ENCODE measurements around the gene LCP2.

The LCP2 gene

GRCh38 chr5:170339780-170340167, 42.2 kb upstream of the LCP2 start:
- H3K36me3 ChIP-seq (ENCODE audit: control insufficient read depth in 4 of 4, insufficient read depth in 4 of 4, low read length in 3 of 4), result no peaks in the 10 kb centered on the region
- ChIA-PET POLR2A (interaction anchor here (0.8 kb wide), 1 partner anchor 9 kb away, joined by 3 read pairs; no protein-coding TSS in a partner anchor), CTCF (interaction anchor here (0.8 to 7.7 kb wide), 11 partner anchors 9 to 72 kb away, joined by 3 to 75 read pairs (median 4); partner anchors contain the start of gene LCP2)
- H3K4me1 ChIP-seq (ENCODE audit: control extremely low read depth in 1 of 4, control insufficient read depth in 4 of 4, insufficient read depth in 4 of 4, low read length in 3 of 4), result peaks cover 7 to 41% (median 26%) of the 10 kb centered on the region in 4 experiments
- no peaks in the 10 kb centered on the region for H3K9me3 ChIP-seq (ENCODE audit: control extremely low read depth in 1 of 5, control insufficient read depth in 4 of 5, insufficient read depth in 2 of 5, low read depth in 1 of 5, low read length in 4 of 5)
- no peak for DNase-seq
- 100% methylated on average over 1 of the region's 1 CpG for WGBS (ENCODE audit: insufficient coverage)
- H3K27ac ChIP-seq (ENCODE audit: insufficient read depth in 1 of 2, low read depth in 1 of 2, low read length in 2 of 2, poor library complexity in 1 of 2, severe bottlenecking in 2 of 2), result no peak overlapping the region
- no peak overlapping the region for H3K4me3 ChIP-seq (ENCODE audit: control insufficient read depth in 1 of 7, extremely low read depth in 1 of 7, insufficient read depth in 4 of 7, low read depth in 2 of 7, low read length in 6 of 7)
- H3K27me3 ChIP-seq (replicated peaks in 2 of 5; ENCODE audit: control insufficient read depth in 4 of 5, insufficient read depth in 5 of 5, low read length in 4 of 5), result no peaks in the 10 kb centered on the region

DNA sequence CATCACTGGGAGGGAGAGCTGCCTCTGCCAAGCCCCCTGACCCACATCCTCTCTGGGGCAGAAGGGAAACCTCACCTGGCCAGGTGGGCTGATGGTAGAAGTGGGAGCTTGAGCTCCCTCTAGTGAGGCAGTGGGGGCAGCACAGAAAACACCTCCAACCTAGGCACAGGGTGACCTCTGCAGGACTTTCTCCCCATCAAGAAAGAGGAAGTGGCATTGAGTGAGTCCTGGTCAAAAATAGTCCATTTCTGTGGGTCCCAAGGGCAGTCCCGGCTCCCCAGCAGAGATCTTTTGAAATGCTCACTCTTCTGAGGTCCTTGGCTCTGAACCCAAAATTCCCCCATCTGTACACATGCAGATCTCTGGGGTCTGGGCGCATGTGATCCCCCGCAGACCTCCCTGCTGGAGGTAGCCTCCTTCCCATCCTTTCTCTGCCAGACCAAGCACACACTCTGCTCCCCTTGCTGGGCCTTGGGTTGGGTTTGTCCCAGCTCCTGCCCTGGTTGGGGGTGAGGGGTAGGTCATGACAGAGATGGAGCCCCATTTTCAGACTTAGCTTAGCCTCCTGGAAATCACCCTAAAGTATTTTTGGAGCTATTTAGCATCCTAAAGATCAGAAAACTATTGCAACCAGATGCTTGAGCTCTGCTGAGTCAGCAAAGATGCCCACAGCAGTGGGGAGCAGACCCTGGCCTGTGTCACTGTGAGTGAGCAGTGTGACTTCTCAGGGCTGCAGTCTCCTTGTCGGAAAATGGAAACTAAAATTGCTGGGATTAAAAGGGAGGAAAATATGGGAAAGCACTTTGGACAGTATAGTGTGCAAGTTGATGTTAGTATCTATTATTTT, 41.6 kb upstream of the LCP2 start:
- Histone ChIP-seq H3K27me3 (replicated peaks in 2 of 5; ENCODE audit: control insufficient read depth in 4 of 5, insufficient read depth in 5 of 5, low read length in 4 of 5) (no peaks in the 10 kb centered on the region), H3K9me3 (ENCODE audit: control extremely low read depth in 1 of 5, control insufficient read depth in 4 of 5, insufficient read depth in 2 of 5, low read depth in 1 of 5, low read length in 4 of 5) (no peaks in the 10 kb centered on the region), H3K4me1 (ENCODE audit: control extremely low read depth in 1 of 4, control insufficient read depth in 4 of 4, insufficient read depth in 4 of 4, low read length in 3 of 4) (peaks cover 7 to 47% (median 29%) of the 10 kb centered on the region in 4 experiments), H3K36me3 (ENCODE audit: control insufficient read depth in 4 of 4, insufficient read depth in 4 of 4, low read length in 3 of 4) (no peaks in the 10 kb centered on the region), H3K27ac (ENCODE audit: insufficient read depth in 1 of 2, low read depth in 1 of 2, low read length in 2 of 2, poor library complexity in 1 of 2, severe bottlenecking in 2 of 2) (no peak overlapping the region), H3K4me3 (ENCODE audit: control insufficient read depth in 1 of 7, extremely low read depth in 1 of 7, insufficient read depth in 4 of 7, low read depth in 2 of 7, low read length in 6 of 7) (no peak overlapping the region)
- DNase-seq, result peak in 2 of 3 donors; percentile 35 to 36
- 50% methylated on average over 2 of the region's 4 CpGs for WGBS (ENCODE audit: insufficient coverage)
- ChIA-PET CTCF (interaction anchor here (0.8 to 7.7 kb wide), 20 partner anchors 10 to 88 kb away, joined by 3 to 75 read pairs (median 4); partner anchors contain the start of gene LCP2), POLR2A (interaction anchor here (0.8 kb wide), 1 partner anchor 9 kb away, joined by 3 read pairs; no protein-coding TSS in a partner anchor)

- H3K9me3 ChIP-seq (ENCODE audit: control extremely low read depth in 1 of 5, control insufficient read depth in 4 of 5, insufficient read depth in 2 of 5, low read depth in 1 of 5, low read length in 4 of 5), result no peaks in the 10 kb centered on the region
- CTCF ChIA-PET, result interaction anchor here (1.0 to 7.7 kb wide), 14 partner anchors 11 to 89 kb away, joined by 3 to 75 read pairs (median 6); partner anchors contain the start of gene LCP2
- DNase-seq, result peak in 2 of 3 donors; percentile 29 to 38
- WGBS (ENCODE audit: insufficient coverage), result 80% methylated on average over 2 of the region's 4 CpGs
- H3K27ac ChIP-seq (ENCODE audit: insufficient read depth in 1 of 2, low read depth in 1 of 2, low read length in 2 of 2, poor library complexity in 1 of 2, severe bottlenecking in 2 of 2), result no peak overlapping the region
- H3K27me3 ChIP-seq (replicated peaks in 2 of 5; ENCODE audit: control insufficient read depth in 4 of 5, insufficient read depth in 5 of 5, low read length in 4 of 5), result no peaks in the 10 kb centered on the region
- POLR2A ChIA-PET, result no interaction called here
- H3K4me3 ChIP-seq (ENCODE audit: control insufficient read depth in 1 of 7, extremely low read depth in 1 of 7, insufficient read depth in 4 of 7, low read depth in 2 of 7, low read length in 6 of 7), result no peak overlapping the region
- H3K36me3 ChIP-seq (ENCODE audit: control insufficient read depth in 4 of 4, insufficient read depth in 4 of 4, low read length in 3 of 4), result no peaks in the 10 kb centered on the region
- H3K4me1 ChIP-seq (ENCODE audit: control extremely low read depth in 1 of 4, control insufficient read depth in 4 of 4, insufficient read depth in 4 of 4, low read length in 3 of 4), result peaks cover 13 to 56% (median 36%) of the 10 kb centered on the region in 4 experiments
Measured at GRCh38 chr5:170338291-170338690, 40.7 kb upstream of the LCP2 start.

DNA sequence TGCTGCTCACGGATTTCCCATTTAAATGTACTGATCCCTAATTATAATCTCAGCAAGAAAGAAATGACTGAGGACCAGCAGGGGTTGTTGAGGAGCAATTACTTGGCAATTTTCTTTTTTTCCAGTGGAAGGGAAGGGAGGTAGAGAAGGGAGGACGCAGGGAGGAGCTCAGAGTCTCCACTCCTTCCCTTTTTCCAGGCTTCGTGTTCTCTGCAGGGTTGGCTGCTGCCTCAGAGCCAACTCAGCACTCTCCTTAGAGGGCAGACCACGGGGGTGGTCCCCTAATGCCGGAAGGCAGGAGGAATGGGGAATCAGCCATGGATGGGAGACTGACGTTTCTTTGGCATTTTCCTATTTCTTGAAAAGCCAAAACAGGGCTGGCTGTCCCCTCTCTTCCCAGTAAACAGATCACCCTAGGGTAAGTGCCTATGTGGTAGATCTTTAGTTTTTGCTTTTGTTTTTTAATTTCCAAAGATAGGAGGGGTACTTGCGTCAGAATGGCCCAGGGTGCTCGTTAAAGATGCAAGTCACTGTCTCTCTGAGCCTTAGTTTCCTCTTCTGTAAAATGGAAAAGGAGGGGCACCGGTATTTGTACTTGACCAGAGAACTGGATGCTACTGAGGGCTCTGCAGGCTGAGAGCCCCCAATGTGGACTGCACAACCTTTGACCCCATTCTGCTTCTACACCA, 39.6 kb upstream of the LCP2 start:
- Histone ChIP-seq H3K4me3 (ENCODE audit: control insufficient read depth in 1 of 7, extremely low read depth in 1 of 7, insufficient read depth in 4 of 7, low read depth in 2 of 7, low read length in 6 of 7) (no peak overlapping the region), H3K4me1 (ENCODE audit: control extremely low read depth in 1 of 4, control insufficient read depth in 4 of 4, insufficient read depth in 4 of 4, low read length in 3 of 4) (peaks cover 21 to 67% (median 47%) of the 10 kb centered on the region in 4 experiments), H3K36me3 (ENCODE audit: control insufficient read depth in 4 of 4, insufficient read depth in 4 of 4, low read length in 3 of 4) (no peaks in the 10 kb centered on the region), H3K27me3 (replicated peaks in 2 of 5; ENCODE audit: control insufficient read depth in 4 of 5, insufficient read depth in 5 of 5, low read length in 4 of 5) (no peaks in the 10 kb centered on the region), H3K27ac (ENCODE audit: insufficient read depth in 1 of 2, low read depth in 1 of 2, low read length in 2 of 2, poor library complexity in 1 of 2, severe bottlenecking in 2 of 2) (no peak overlapping the region), H3K9me3 (ENCODE audit: control extremely low read depth in 1 of 5, control insufficient read depth in 4 of 5, insufficient read depth in 2 of 5, low read depth in 1 of 5, low read length in 4 of 5) (no peaks in the 10 kb centered on the region)
- POLR2A ChIA-PET, result no interaction called here
- CTCF ChIA-PET, result interaction anchor here (1.1 to 7.7 kb wide), 9 partner anchors 12 to 90 kb away, joined by 3 to 75 read pairs (median 3); partner anchors contain the start of gene LCP2
- no peak for DNase-seq
- 37% methylated on average over 7 of the region's 9 CpGs for WGBS (ENCODE audit: insufficient coverage)

DNA sequence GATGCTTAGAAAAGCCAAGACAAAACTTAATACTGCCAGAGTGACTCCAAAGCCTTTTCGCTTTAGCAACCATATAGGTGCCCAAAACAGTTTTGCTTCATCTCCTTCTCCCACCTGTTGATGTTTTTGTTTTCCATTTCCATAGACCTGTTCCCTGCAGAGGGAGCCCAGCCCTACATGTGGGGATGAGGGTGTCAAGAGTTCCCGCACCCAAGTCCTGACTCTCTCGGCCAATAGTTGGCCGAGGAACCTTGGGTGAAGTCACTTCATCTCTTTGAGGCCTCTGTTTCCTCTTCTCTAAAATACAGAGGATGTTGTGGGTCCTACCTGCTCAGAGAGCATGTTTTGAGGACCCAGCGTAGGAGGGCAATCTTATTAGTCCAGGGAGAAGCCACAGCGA, 38.5 kb upstream of the LCP2 start:
- no peaks in the 10 kb centered on the region for H3K9me3 ChIP-seq (ENCODE audit: control extremely low read depth in 1 of 5, control insufficient read depth in 4 of 5, insufficient read depth in 2 of 5, low read depth in 1 of 5, low read length in 4 of 5)
- no peaks in the 10 kb centered on the region for H3K27me3 ChIP-seq (replicated peaks in 2 of 5; ENCODE audit: control insufficient read depth in 4 of 5, insufficient read depth in 5 of 5, low read length in 4 of 5)
- H3K4me1 ChIP-seq (ENCODE audit: control extremely low read depth in 1 of 4, control insufficient read depth in 4 of 4, insufficient read depth in 4 of 4, low read length in 3 of 4), result peaks cover 21 to 77% (median 57%) of the 10 kb centered on the region in 4 experiments
- 67% methylated on average over 5 of the region's 6 CpGs for WGBS (ENCODE audit: insufficient coverage)
- no peak overlapping the region for H3K4me3 ChIP-seq (ENCODE audit: control insufficient read depth in 1 of 7, extremely low read depth in 1 of 7, insufficient read depth in 4 of 7, low read depth in 2 of 7, low read length in 6 of 7)
- ChIA-PET POLR2A (no interaction called here), CTCF (interaction anchor here (1.5 to 7.7 kb wide), 3 partner anchors 35 to 57 kb away, joined by 3 to 75 read pairs (median 6); partner anchors contain the start of gene LCP2)
- H3K27ac ChIP-seq (ENCODE audit: insufficient read depth in 1 of 2, low read depth in 1 of 2, low read length in 2 of 2, poor library complexity in 1 of 2, severe bottlenecking in 2 of 2), result no peak overlapping the region
- no peak for DNase-seq
- no peaks in the 10 kb centered on the region for H3K36me3 ChIP-seq (ENCODE audit: control insufficient read depth in 4 of 4, insufficient read depth in 4 of 4, low read length in 3 of 4)

DNA sequence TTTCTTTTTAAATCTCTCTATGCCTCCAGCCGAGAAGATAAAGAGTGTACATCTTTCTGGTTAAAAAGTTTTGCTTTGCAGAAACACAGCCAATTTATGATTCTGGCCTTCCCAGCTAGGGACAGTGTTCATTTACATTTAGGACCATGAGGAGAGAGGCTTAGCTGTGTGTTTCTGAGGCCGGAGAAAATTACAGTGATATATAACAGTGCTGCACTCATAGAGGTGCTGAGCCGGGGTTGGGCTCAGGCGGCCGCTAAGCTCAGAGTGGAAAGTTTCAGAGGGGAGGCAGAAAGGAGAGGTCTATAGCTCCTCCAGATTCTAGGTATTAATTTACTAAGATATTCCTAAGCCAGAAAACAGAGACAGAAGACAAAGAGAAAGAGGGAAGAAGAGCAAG, 37.0 kb upstream of the LCP2 start:
- 81% methylated on average over 3 of the region's 5 CpGs for WGBS (ENCODE audit: insufficient coverage)
- no peak overlapping the region for H3K27ac ChIP-seq (ENCODE audit: insufficient read depth in 1 of 2, low read depth in 1 of 2, low read length in 2 of 2, poor library complexity in 1 of 2, severe bottlenecking in 2 of 2)
- ChIA-PET POLR2A (interaction anchor here (0.6 to 1.3 kb wide), 2 partner anchors 24 to 56 kb away, joined by 3 to 4 read pairs; no protein-coding TSS in a partner anchor), CTCF (interaction anchor here (0.8 to 3.0 kb wide), 19 partner anchors 8 to 111 kb away, joined by 3 to 26 read pairs (median 4); partner anchors contain the start of gene LCP2)
- H3K9me3 ChIP-seq (ENCODE audit: control extremely low read depth in 1 of 5, control insufficient read depth in 4 of 5, insufficient read depth in 2 of 5, low read depth in 1 of 5, low read length in 4 of 5), result no peaks in the 10 kb centered on the region
- no peaks in the 10 kb centered on the region for H3K27me3 ChIP-seq (replicated peaks in 2 of 5; ENCODE audit: control insufficient read depth in 4 of 5, insufficient read depth in 5 of 5, low read length in 4 of 5)
- no peak for DNase-seq
- no peak overlapping the region for H3K4me3 ChIP-seq (ENCODE audit: control insufficient read depth in 1 of 7, extremely low read depth in 1 of 7, insufficient read depth in 4 of 7, low read depth in 2 of 7, low read length in 6 of 7)
- H3K36me3 ChIP-seq (ENCODE audit: control insufficient read depth in 4 of 4, insufficient read depth in 4 of 4, low read length in 3 of 4), result no peaks in the 10 kb centered on the region
- peaks cover 30 to 91% (median 71%) of the 10 kb centered on the region in 4 experiments for H3K4me1 ChIP-seq (ENCODE audit: control extremely low read depth in 1 of 4, control insufficient read depth in 4 of 4, insufficient read depth in 4 of 4, low read length in 3 of 4)

Measured in common myeloid progenitor, CD34-positive (primary cell).